ENCODE data around the gene GJD4. TPM values are rescaled to one million over a fixed set of nuclear protein-coding genes. Genes with fewer than 3 reads are reported as not detected.
A peak's percentile ranks its signal among the peaks of the same experiment; 100 is the strongest.

The GJD4 gene
- total RNA-seq, 1 experiment from 2014 or later: not detected

GRCh38 chr10:35569836-35570235, 35.3 kb upstream of the GJD4 start:
- ChIA-PET POLR2A (ENCODE audit: low non-redundant PET) (no interaction called here), CTCF (no interaction called here)
- no peak for TF ChIP-seq EZH2 (IDR thresholded peaks at IDR 0.05; ENCODE audit: borderline replicate concordance, low read depth, low read length, poor library complexity, severe bottlenecking)
- no peak for TF ChIP-seq CTCF (conservative IDR thresholded peaks at IDR 0.05; ENCODE audit: low read depth, low read length)
- H3K27ac ChIP-seq (ENCODE audit: low read depth, low read length, poor library complexity, severe bottlenecking): no peak overlapping the region
- H3K4me1 ChIP-seq (ENCODE audit: insufficient read depth, low read length, poor library complexity, severe bottlenecking): no peaks in the 10 kb centered on the region
- no peaks in the 10 kb centered on the region for H3K9me3 ChIP-seq (ENCODE audit: low read depth, low read length, poor library complexity, severe bottlenecking)
- intact Hi-C loops (cut with micrococcal nuclease; ENCODE audit: unreplicated experiment): loop anchor here (10.0 kb wide), 1 partner anchor 335 kb away; no protein-coding TSS in a partner anchor
- BruUV-seq (replicated peaks): no TSS peak
- DNase-seq (ENCODE audit: low spot score): no peak
- no peaks in the 10 kb centered on the region for H3K27me3 ChIP-seq (replicated peaks; ENCODE audit: insufficient read depth, low read depth, low read length, poor library complexity)
- H3K36me3 ChIP-seq (ENCODE audit: insufficient read depth, low read length, poor library complexity, severe bottlenecking): peaks cover 9% of the 10 kb centered on the region
- no peak overlapping the region for H3K4me3 ChIP-seq (ENCODE audit: low read depth, low read length, poor library complexity, severe bottlenecking)

GRCh38 chr10:35570397-35570796, 34.7 kb upstream of the GJD4 start:
- Histone ChIP-seq H3K4me3 (ENCODE audit: low read depth, low read length, poor library complexity, severe bottlenecking) (no peak overlapping the region), H3K9me3 (ENCODE audit: low read depth, low read length, poor library complexity, severe bottlenecking) (no peaks in the 10 kb centered on the region), H3K36me3 (ENCODE audit: insufficient read depth, low read length, poor library complexity, severe bottlenecking) (peaks cover 9% of the 10 kb centered on the region), H3K27me3 (replicated peaks; ENCODE audit: insufficient read depth, low read depth, low read length, poor library complexity) (no peaks in the 10 kb centered on the region), H3K27ac (ENCODE audit: low read depth, low read length, poor library complexity, severe bottlenecking) (no peak overlapping the region), H3K4me1 (ENCODE audit: insufficient read depth, low read length, poor library complexity, severe bottlenecking) (no peaks in the 10 kb centered on the region)
- DNase-seq (ENCODE audit: low spot score): no peak
- POLR2A ChIA-PET (ENCODE audit: low non-redundant PET): no interaction called here
- BruUV-seq (replicated peaks): TSS peak; percentile 26
- no peak for TF ChIP-seq CTCF (conservative IDR thresholded peaks at IDR 0.05; ENCODE audit: low read depth, low read length)
- no peak for TF ChIP-seq EZH2 (IDR thresholded peaks at IDR 0.05; ENCODE audit: borderline replicate concordance, low read depth, low read length, poor library complexity, severe bottlenecking)
- intact Hi-C loops (cut with micrococcal nuclease; ENCODE audit: unreplicated experiment): no loop called here
- CTCF ChIA-PET: no interaction called here

GRCh38 chr10:35572583-35572982, 32.6 kb upstream of the GJD4 start:
- ChIA-PET CTCF (no interaction called here), POLR2A (ENCODE audit: low non-redundant PET) (no interaction called here)
- Histone ChIP-seq H3K4me3 (ENCODE audit: low read depth, low read length, poor library complexity, severe bottlenecking) (no peak overlapping the region), H3K27ac (ENCODE audit: low read depth, low read length, poor library complexity, severe bottlenecking) (no peak overlapping the region), H3K36me3 (ENCODE audit: insufficient read depth, low read length, poor library complexity, severe bottlenecking) (peaks cover 9% of the 10 kb centered on the region), H3K9me3 (ENCODE audit: low read depth, low read length, poor library complexity, severe bottlenecking) (no peaks in the 10 kb centered on the region), H3K4me1 (ENCODE audit: insufficient read depth, low read length, poor library complexity, severe bottlenecking) (no peaks in the 10 kb centered on the region), H3K27me3 (replicated peaks; ENCODE audit: insufficient read depth, low read depth, low read length, poor library complexity) (no peaks in the 10 kb centered on the region)
- no TSS peak for BruUV-seq (replicated peaks)
- no peak for DNase-seq (ENCODE audit: low spot score)
- intact Hi-C loops (cut with micrococcal nuclease; ENCODE audit: unreplicated experiment): no loop called here
- TF ChIP-seq EZH2 (IDR thresholded peaks at IDR 0.05; ENCODE audit: borderline replicate concordance, low read depth, low read length, poor library complexity, severe bottlenecking): no peak
- TF ChIP-seq CTCF (conservative IDR thresholded peaks at IDR 0.05; ENCODE audit: low read depth, low read length): no peak
